Measurements from ENCODE around the gene HEPHL1.
"Not testable (repeated sequence)": the region's sequence is repeated elsewhere in the genome, so short reads cannot be mapped to it uniquely, and the experiment has no call there.

The HEPHL1 gene

GRCh38 chr11:94020777-94021481 lies at the start of gene HEPHL1:
TSS of gene HEPHL1 (plus strand) at chr11:94021354. CDS start at chr11:94021369, 15 bp downstream.
- DNase-seq (ENCODE audit: low read depth in 2 of 2), result no peak

- no peak for DNase-seq (ENCODE audit: low read depth in 2 of 2)
These were observed 48.4 kb upstream of the HEPHL1 start for GRCh38 chr11:93972790-93973189.

- DNase-seq (ENCODE audit: low read depth in 2 of 2), result not testable (repeated sequence)
These were observed 47.7 kb upstream of the HEPHL1 start for GRCh38 chr11:93973322-93974051.

GRCh38 chr11:93974759-93975158 lies 46.4 kb upstream of the HEPHL1 start:
- no peak for DNase-seq (ENCODE audit: low read depth in 2 of 2)

- not testable (repeated sequence) for DNase-seq (ENCODE audit: low read depth in 2 of 2)
These were observed 44.4 kb upstream of the HEPHL1 start for GRCh38 chr11:93976577-93977254.

- no peak for DNase-seq (ENCODE audit: low read depth in 2 of 2)
These were observed 37.5 kb upstream of the HEPHL1 start for GRCh38 chr11:93983542-93984195.

- no peak for DNase-seq (ENCODE audit: low read depth in 2 of 2)
These were observed 37.0 kb upstream of the HEPHL1 start for GRCh38 chr11:93984196-93984567.

- DNase-seq (ENCODE audit: low read depth in 2 of 2), result no peak
These were observed 36.2 kb upstream of the HEPHL1 start for GRCh38 chr11:93984936-93985335.

GRCh38 chr11:93986716-93987115 lies 34.4 kb upstream of the HEPHL1 start:
- DNase-seq (ENCODE audit: low read depth in 2 of 2), result no peak

- no peak for DNase-seq (ENCODE audit: low read depth in 2 of 2)
These were observed 32.7 kb upstream of the HEPHL1 start for GRCh38 chr11:93988455-93988854.

- DNase-seq (ENCODE audit: low read depth in 2 of 2), result no peak
These were observed 32.2 kb upstream of the HEPHL1 start for GRCh38 chr11:93988912-93989311.

GRCh38 chr11:93993747-93994146 lies 27.4 kb upstream of the HEPHL1 start:
- DNase-seq (ENCODE audit: low read depth in 2 of 2), result no peak

GRCh38 chr11:93997741-93998140 lies 23.4 kb upstream of the HEPHL1 start:
- DNase-seq (ENCODE audit: low read depth in 2 of 2), result no peak

- DNase-seq (ENCODE audit: low read depth in 2 of 2), result no peak
These were observed 20.5 kb upstream of the HEPHL1 start for GRCh38 chr11:94000659-94001058.

GRCh38 chr11:94002226-94002625 lies 18.9 kb upstream of the HEPHL1 start:
- DNase-seq (ENCODE audit: low read depth in 2 of 2), result no peak

- DNase-seq (ENCODE audit: low read depth in 2 of 2), result no peak
These were observed 13.7 kb upstream of the HEPHL1 start for GRCh38 chr11:94007426-94007825.

- DNase-seq (ENCODE audit: low read depth in 2 of 2), result no peak
These were observed 13.2 kb upstream of the HEPHL1 start for GRCh38 chr11:94007906-94008305.

- DNase-seq (ENCODE audit: low read depth in 2 of 2), result no peak
These were observed 11.0 kb upstream of the HEPHL1 start for GRCh38 chr11:94010136-94010535.

- no peak for DNase-seq (ENCODE audit: low read depth in 2 of 2)
These were observed 9.7 kb upstream of the HEPHL1 start for GRCh38 chr11:94011478-94011877.

GRCh38 chr11:94017446-94017845 lies 3.7 kb upstream of the HEPHL1 start:
- no peak for DNase-seq (ENCODE audit: low read depth in 2 of 2)

- no peak for DNase-seq (ENCODE audit: low read depth in 2 of 2)
These were observed 2.4 kb upstream of the HEPHL1 start for GRCh38 chr11:94018721-94019120.

- DNase-seq (ENCODE audit: low read depth in 2 of 2), result no peak
These were observed 2.7 kb downstream of the HEPHL1 start for GRCh38 chr11:94023856-94024255.

Measured in stimulated activated CD8-positive, alpha-beta memory T cell treated with anti-CD3 and anti-CD28 coated beads, Interleukin-7, amount 100 ng/mL, for 4 hours (primary cell).